ENCODE results near the gene TMEM51. TPM values are rescaled to one million over a fixed set of nuclear protein-coding genes. Genes with fewer than 3 reads are reported as not detected.
A peak's percentile ranks its signal among the peaks of the same experiment; 100 is the strongest.

Gene TMEM51
- total and polyA plus RNA-seq, 10 of the 15 experiments (the other 5 are each of a cell fraction or from before 2014, with no cell fraction given): 0.55 to 4.8 (median 3.1) TPM

GRCh38 chr1:15176898-15177665 is 23.5 kb downstream of the TMEM51 start:
- ChIA-PET RAD21 (ENCODE audit: unreplicated experiment) (no interaction called here), CTCF (no interaction called here), POLR2A (interaction anchor here (0.7 to 3.1 kb wide), 2 partner anchors 9 to 21 kb away, joined by 3 to 12 read pairs; no protein-coding TSS in a partner anchor), SMC1A (ENCODE audit: uncharacterized antibody, unreplicated experiment) (interaction anchor here (0.8 to 1.7 kb wide), 4 partner anchors 10 to 76 kb away, joined by 3 read pairs; partner anchors contain the start of gene TMEM51)
- DNase-seq (ENCODE audit: low read depth, low spot score) (no peak), ATAC-seq (no peak), FAIRE-seq (no peak)
- Histone ChIP-seq H3K4me1 (ENCODE audit: control insufficient read depth, insufficient read depth, low read length) (peaks cover 41% of the 10 kb centered on the region), H4K20me1 (ENCODE audit: control insufficient read depth, insufficient read depth) (no peaks in the 10 kb centered on the region), H3K79me2 (ENCODE audit: control insufficient read depth, insufficient read depth, low read length) (peaks cover 5% of the 10 kb centered on the region), H3K4me3 (no peak overlapping the region), H2AFZ (ENCODE audit: control insufficient read depth, low read depth, low read length) (no peak overlapping the region), H3K9me3 (replicated peaks; ENCODE audit: control insufficient read depth, insufficient read depth, low read length) (peaks cover 2% of the 10 kb centered on the region; the same call in 2 of the 3 replicates), H3K36me3 (ENCODE audit: control insufficient read depth in 2 of 2, insufficient read depth in 2 of 2, low read length in 1 of 2) (no peaks in the 10 kb centered on the region), H3K9ac (ENCODE audit: control insufficient read depth, insufficient read depth, low read length) (peak overlapping the region; percentile 38; the same call in 1 of the 2 replicates), H3K4me2 (ENCODE audit: control insufficient read depth, insufficient read depth) (no peak overlapping the region), H3K27ac (ENCODE audit: control insufficient read depth, insufficient read depth) (peak overlapping the region; percentile 64), H3K27me3 (replicated peaks in 1 of 2; ENCODE audit: control insufficient read depth in 2 of 2, insufficient read depth in 2 of 2, low read length in 1 of 2) (no peaks in the 10 kb centered on the region)
- 18% methylated on average over 7 of the region's 7 CpGs for WGBS (ENCODE audit: insufficient coverage, insufficient replicate concordance, low lambda C conversion rate, missing lambda C conversion rate)
- TF ChIP-seq, protein P1, sequence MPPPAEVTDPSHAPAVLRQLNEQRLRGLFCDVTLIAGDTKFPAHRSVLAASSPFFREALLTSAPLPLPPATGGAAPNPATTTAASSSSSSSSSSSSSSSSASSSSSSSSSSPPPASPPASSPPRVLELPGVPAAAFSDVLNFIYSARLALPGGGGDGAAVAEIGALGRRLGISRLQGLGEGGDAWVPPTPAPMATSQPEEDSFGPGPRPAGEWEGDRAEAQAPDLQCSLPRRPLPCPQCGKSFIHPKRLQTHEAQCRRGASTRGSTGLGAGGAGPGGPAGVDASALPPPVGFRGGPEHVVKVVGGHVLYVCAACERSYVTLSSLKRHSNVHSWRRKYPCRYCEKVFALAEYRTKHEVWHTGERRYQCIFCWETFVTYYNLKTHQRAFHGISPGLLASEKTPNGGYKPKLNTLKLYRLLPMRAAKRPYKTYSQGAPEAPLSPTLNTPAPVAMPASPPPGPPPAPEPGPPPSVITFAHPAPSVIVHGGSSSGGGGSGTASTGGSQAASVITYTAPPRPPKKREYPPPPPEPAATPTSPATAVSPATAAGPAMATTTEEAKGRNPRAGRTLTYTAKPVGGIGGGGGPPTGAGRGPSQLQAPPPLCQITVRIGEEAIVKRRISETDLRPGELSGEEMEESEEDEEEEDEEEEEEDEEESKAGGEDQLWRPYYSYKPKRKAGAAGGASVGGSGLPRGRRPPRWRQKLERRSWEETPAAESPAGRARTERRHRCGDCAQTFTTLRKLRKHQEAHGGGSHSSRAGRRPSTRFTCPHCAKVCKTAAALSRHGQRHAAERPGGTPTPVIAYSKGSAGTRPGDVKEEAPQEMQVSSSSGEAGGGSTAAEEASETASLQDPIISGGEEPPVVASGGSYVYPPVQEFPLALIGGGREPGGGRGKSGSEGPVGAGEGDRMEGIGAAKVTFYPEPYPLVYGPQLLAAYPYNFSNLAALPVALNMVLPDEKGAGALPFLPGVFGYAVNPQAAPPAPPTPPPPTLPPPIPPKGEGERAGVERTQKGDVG (CRISPR knock-in tag; IDR thresholded peaks at IDR 0.05): no peak
- no peak for TF ChIP-seq GATAD2B (conservative IDR thresholded peaks at IDR 0.05; ENCODE audit: low read depth)
- TF ChIP-seq, protein P2, sequence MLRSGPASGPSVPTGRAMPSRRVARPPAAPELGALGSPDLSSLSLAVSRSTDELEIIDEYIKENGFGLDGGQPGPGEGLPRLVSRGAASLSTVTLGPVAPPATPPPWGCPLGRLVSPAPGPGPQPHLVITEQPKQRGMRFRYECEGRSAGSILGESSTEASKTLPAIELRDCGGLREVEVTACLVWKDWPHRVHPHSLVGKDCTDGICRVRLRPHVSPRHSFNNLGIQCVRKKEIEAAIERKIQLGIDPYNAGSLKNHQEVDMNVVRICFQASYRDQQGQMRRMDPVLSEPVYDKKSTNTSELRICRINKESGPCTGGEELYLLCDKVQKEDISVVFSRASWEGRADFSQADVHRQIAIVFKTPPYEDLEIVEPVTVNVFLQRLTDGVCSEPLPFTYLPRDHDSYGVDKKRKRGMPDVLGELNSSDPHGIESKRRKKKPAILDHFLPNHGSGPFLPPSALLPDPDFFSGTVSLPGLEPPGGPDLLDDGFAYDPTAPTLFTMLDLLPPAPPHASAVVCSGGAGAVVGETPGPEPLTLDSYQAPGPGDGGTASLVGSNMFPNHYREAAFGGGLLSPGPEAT (IDR thresholded peaks at IDR 0.05; ENCODE audit: low read depth): no peak
- BruUV-seq (replicated peaks): no TSS peak
- in situ Hi-C loops (cut with MboI): no loop called here
- intact Hi-C loops (cut with micrococcal nuclease; ENCODE audit: unreplicated experiment): no loop called here

All from GM12878 (cell line).